Measurements from ENCODE around the gene PLXNA1. TPM values are rescaled to one million over a fixed set of nuclear protein-coding genes. Genes with fewer than 3 reads are reported as not detected.
A peak's percentile ranks its signal among the peaks of the same experiment; 100 is the strongest.

The PLXNA1 gene
- total and polyA plus RNA-seq, 5 donors from 2014 or later = 0.25 to 12.6 (median 0.36) TPM

DNA sequence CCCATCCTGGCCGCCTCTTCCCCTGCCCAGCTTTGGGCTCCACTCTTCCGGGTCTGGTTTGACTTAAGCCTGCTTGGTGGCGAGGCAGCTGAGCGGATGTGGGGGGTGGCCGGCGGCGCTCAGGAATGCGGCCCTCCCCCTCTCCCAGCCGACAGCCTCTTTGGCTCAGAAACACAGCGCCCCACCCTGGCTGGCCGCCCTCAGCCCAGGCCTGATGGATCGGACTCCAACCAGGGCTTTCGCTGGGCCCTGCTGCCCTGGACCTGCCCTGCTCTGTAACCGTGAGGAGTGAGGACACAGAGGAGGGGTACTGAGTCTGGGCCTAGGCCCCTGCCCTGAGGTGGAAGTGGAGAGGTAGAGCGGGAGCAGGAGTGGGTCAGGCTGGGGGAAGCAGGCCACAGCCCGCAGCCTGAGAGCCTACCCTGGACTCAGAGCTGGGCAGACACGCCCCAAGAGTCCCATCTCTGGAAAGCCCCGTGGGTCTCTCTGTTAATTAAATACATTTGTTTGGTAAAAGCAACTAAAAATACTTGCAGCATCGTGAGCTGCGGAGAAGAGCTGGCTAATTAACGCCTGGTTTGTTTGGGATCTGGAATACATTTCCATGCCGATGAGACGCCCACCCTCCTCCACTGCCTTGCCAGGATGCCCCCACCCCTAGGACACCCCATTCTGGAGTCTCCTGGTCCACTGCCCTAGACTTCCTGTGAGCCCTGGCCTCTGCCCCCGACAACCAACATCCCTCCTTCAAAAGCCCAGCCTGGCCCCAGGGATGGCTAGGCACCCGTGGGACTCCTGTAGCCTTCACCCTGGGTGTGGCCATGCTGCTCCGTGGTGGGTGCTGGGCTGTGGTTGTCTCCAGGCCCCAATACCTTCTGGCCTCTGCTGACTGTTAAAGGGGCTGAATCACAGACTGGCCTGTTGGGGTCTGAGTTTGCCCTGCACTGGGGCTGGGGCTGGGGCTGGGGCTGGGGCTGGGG is 19.6 kb downstream of the PLXNA1 start:
- H3K27me3 ChIP-seq (ENCODE audit: control insufficient read depth, insufficient read depth, low read length) = no peaks in the 10 kb centered on the region
- no peak overlapping the region for H3K4me3 ChIP-seq (ENCODE audit: low read depth, low read length)
- no peaks in the 10 kb centered on the region for H3K36me3 Mint-ChIP-seq
- H3K27ac Mint-ChIP-seq = peak overlapping the region in 1 of 3 donors; percentile 55
- H3K27ac ChIP-seq (ENCODE audit: insufficient read depth, low read length, poor library complexity, severe bottlenecking) = no peak overlapping the region
- no peaks in the 10 kb centered on the region for H3K4me1 ChIP-seq (ENCODE audit: control insufficient read depth, insufficient read depth, low read length, poor library complexity, severe bottlenecking)
- no peaks in the 10 kb centered on the region for H3K36me3 ChIP-seq (ENCODE audit: control insufficient read depth, insufficient read depth, low read length)
- no peak overlapping the region for H3K4me3 Mint-ChIP-seq
- H3K27me3 Mint-ChIP-seq = no peaks in the 10 kb centered on the region
- peak in 1 of 3 donors; percentile 9 for DNase-seq
- no peaks in the 10 kb centered on the region for H3K4me1 Mint-ChIP-seq
- no peaks in the 10 kb centered on the region for H3K9me3 ChIP-seq (ENCODE audit: control insufficient read depth in 2 of 2, low read length in 2 of 2)
- H3K9me3 Mint-ChIP-seq = no peaks in the 10 kb centered on the region
- no peak for ATAC-seq (ENCODE audit: low read depth in 2 of 2)

GRCh38 chr3:127003175-127003555 is 20.2 kb downstream of the PLXNA1 start:
- DNase-seq (no peak), ATAC-seq (ENCODE audit: low read depth in 2 of 2) (no peak)
- Histone ChIP-seq H3K9me3 (ENCODE audit: control insufficient read depth in 2 of 2, low read length in 2 of 2) (no peaks in the 10 kb centered on the region), H3K4me3 (ENCODE audit: low read depth, low read length) (no peak overlapping the region), H3K36me3 (ENCODE audit: control insufficient read depth, insufficient read depth, low read length) (no peaks in the 10 kb centered on the region), H3K27me3 (ENCODE audit: control insufficient read depth, insufficient read depth, low read length) (no peaks in the 10 kb centered on the region), H3K4me1 (ENCODE audit: control insufficient read depth, insufficient read depth, low read length, poor library complexity, severe bottlenecking) (no peaks in the 10 kb centered on the region), H3K27ac (ENCODE audit: insufficient read depth, low read length, poor library complexity, severe bottlenecking) (no peak overlapping the region)
- no peaks in the 10 kb centered on the region for H3K4me1 Mint-ChIP-seq
- H3K27me3 Mint-ChIP-seq = no peaks in the 10 kb centered on the region
- no peak overlapping the region for H3K27ac Mint-ChIP-seq
- H3K4me3 Mint-ChIP-seq = no peak overlapping the region
- H3K36me3 Mint-ChIP-seq = no peaks in the 10 kb centered on the region
- no peaks in the 10 kb centered on the region for H3K9me3 Mint-ChIP-seq

- H3K9me3 Mint-ChIP-seq = no peaks in the 10 kb centered on the region
- no peaks in the 10 kb centered on the region for H3K9me3 ChIP-seq (ENCODE audit: control insufficient read depth in 2 of 2, low read length in 2 of 2)
- ATAC-seq (ENCODE audit: low read depth in 2 of 2) (no peak), DNase-seq (no peak)
- no peaks in the 10 kb centered on the region for H3K4me1 Mint-ChIP-seq
- no peaks in the 10 kb centered on the region for H3K4me1 ChIP-seq (ENCODE audit: control insufficient read depth, insufficient read depth, low read length, poor library complexity, severe bottlenecking)
- no peak overlapping the region for H3K4me3 ChIP-seq (ENCODE audit: low read depth, low read length)
- no peak overlapping the region for H3K27ac ChIP-seq (ENCODE audit: insufficient read depth, low read length, poor library complexity, severe bottlenecking)
- no peaks in the 10 kb centered on the region for H3K36me3 ChIP-seq (ENCODE audit: control insufficient read depth, insufficient read depth, low read length)
- H3K36me3 Mint-ChIP-seq = no peaks in the 10 kb centered on the region
- H3K27me3 ChIP-seq (ENCODE audit: control insufficient read depth, insufficient read depth, low read length) = no peaks in the 10 kb centered on the region
- no peak overlapping the region for H3K27ac Mint-ChIP-seq
- no peaks in the 10 kb centered on the region for H3K27me3 Mint-ChIP-seq
- H3K4me3 Mint-ChIP-seq = no peak overlapping the region
Measured at GRCh38 chr3:127003601-127004280, 20.8 kb downstream of the PLXNA1 start.

DNA sequence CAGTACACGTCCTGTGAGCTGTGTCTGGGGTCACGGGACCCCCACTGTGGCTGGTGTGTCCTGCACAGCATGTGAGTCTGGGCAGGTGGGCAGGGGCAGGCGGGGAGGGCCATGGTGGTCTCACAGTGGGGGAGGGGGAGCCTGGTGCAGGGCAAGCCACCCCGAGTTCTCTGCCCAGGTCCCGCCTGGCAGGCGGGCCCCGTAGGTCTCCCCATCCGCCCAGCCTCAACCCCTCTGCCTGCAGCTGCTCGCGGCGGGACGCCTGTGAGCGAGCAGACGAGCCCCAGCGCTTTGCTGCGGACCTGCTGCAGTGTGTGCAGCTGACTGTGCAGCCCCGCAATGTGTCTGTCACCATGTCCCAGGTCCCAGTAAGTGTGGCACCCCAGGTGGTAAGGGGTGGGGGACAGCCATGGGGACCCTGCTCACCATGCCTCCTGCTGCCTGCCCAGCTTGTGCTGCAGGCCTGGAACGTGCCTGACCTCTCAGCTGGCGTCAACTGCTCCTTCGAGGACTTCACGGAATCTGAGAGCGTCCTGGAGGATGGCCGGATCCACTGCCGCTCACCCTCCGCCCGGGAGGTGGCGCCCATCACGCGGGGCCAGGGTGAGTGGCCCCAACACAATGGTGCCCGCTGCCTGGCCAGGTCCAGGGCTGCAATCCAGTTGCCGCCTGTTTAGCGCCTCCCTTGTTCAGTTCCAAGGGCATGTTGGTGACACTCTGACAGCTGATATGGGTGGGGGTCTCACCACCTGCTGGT is 21.9 kb downstream of the PLXNA1 start:
- Histone ChIP-seq H3K27ac (ENCODE audit: insufficient read depth, low read length, poor library complexity, severe bottlenecking) (no peak overlapping the region), H3K36me3 (ENCODE audit: control insufficient read depth, insufficient read depth, low read length) (no peaks in the 10 kb centered on the region), H3K4me1 (ENCODE audit: control insufficient read depth, insufficient read depth, low read length, poor library complexity, severe bottlenecking) (no peaks in the 10 kb centered on the region), H3K27me3 (ENCODE audit: control insufficient read depth, insufficient read depth, low read length) (no peaks in the 10 kb centered on the region), H3K4me3 (ENCODE audit: low read depth, low read length) (no peak overlapping the region), H3K9me3 (ENCODE audit: control insufficient read depth in 2 of 2, low read length in 2 of 2) (no peaks in the 10 kb centered on the region)
- no peaks in the 10 kb centered on the region for H3K4me1 Mint-ChIP-seq
- no peak overlapping the region for H3K27ac Mint-ChIP-seq
- ATAC-seq (ENCODE audit: low read depth in 2 of 2) (no peak), DNase-seq (no peak)
- no peaks in the 10 kb centered on the region for H3K9me3 Mint-ChIP-seq
- no peak overlapping the region for H3K4me3 Mint-ChIP-seq
- no peaks in the 10 kb centered on the region for H3K27me3 Mint-ChIP-seq
- no peaks in the 10 kb centered on the region for H3K36me3 Mint-ChIP-seq

GRCh38 chr3:127005864-127006500 is 23.1 kb downstream of the PLXNA1 start:
- H3K9me3 Mint-ChIP-seq = no peaks in the 10 kb centered on the region
- no peak overlapping the region for H3K4me3 Mint-ChIP-seq
- H3K9me3 ChIP-seq (ENCODE audit: control insufficient read depth in 2 of 2, low read length in 2 of 2) = no peaks in the 10 kb centered on the region
- no peak overlapping the region for H3K27ac Mint-ChIP-seq
- H3K27ac ChIP-seq (ENCODE audit: insufficient read depth, low read length, poor library complexity, severe bottlenecking) = no peak overlapping the region
- no peaks in the 10 kb centered on the region for H3K4me1 Mint-ChIP-seq
- no peaks in the 10 kb centered on the region for H3K36me3 ChIP-seq (ENCODE audit: control insufficient read depth, insufficient read depth, low read length)
- no peaks in the 10 kb centered on the region for H3K27me3 ChIP-seq (ENCODE audit: control insufficient read depth, insufficient read depth, low read length)
- ATAC-seq (ENCODE audit: low read depth in 2 of 2) (no peak), DNase-seq (no peak)
- H3K4me3 ChIP-seq (ENCODE audit: low read depth, low read length) = no peak overlapping the region
- H3K4me1 ChIP-seq (ENCODE audit: control insufficient read depth, insufficient read depth, low read length, poor library complexity, severe bottlenecking) = no peaks in the 10 kb centered on the region
- no peaks in the 10 kb centered on the region for H3K36me3 Mint-ChIP-seq
- no peaks in the 10 kb centered on the region for H3K27me3 Mint-ChIP-seq

GRCh38 chr3:127006781-127007436 is 24.0 kb downstream of the PLXNA1 start:
- Histone ChIP-seq H3K27me3 (ENCODE audit: control insufficient read depth, insufficient read depth, low read length) (no peaks in the 10 kb centered on the region), H3K27ac (ENCODE audit: insufficient read depth, low read length, poor library complexity, severe bottlenecking) (no peak overlapping the region), H3K36me3 (ENCODE audit: control insufficient read depth, insufficient read depth, low read length) (no peaks in the 10 kb centered on the region), H3K9me3 (ENCODE audit: control insufficient read depth in 2 of 2, low read length in 2 of 2) (no peaks in the 10 kb centered on the region), H3K4me1 (ENCODE audit: control insufficient read depth, insufficient read depth, low read length, poor library complexity, severe bottlenecking) (no peaks in the 10 kb centered on the region), H3K4me3 (ENCODE audit: low read depth, low read length) (no peak overlapping the region)
- Mint-ChIP-seq H3K27ac (peak overlapping the region in 1 of 3 donors; percentile 20), H3K4me3 (no peak overlapping the region), H3K36me3 (no peaks in the 10 kb centered on the region), H3K4me1 (no peaks in the 10 kb centered on the region), H3K27me3 (no peaks in the 10 kb centered on the region), H3K9me3 (no peaks in the 10 kb centered on the region)
- DNase-seq (no peak), ATAC-seq (ENCODE audit: low read depth in 2 of 2) (no peak)

GRCh38 chr3:127008236-127008635 is 25.3 kb downstream of the PLXNA1 start:
- Histone ChIP-seq H3K27me3 (ENCODE audit: control insufficient read depth, insufficient read depth, low read length) (no peaks in the 10 kb centered on the region), H3K4me3 (ENCODE audit: low read depth, low read length) (no peak overlapping the region), H3K36me3 (ENCODE audit: control insufficient read depth, insufficient read depth, low read length) (no peaks in the 10 kb centered on the region), H3K9me3 (ENCODE audit: control insufficient read depth in 2 of 2, low read length in 2 of 2) (no peaks in the 10 kb centered on the region), H3K27ac (ENCODE audit: insufficient read depth, low read length, poor library complexity, severe bottlenecking) (no peak overlapping the region), H3K4me1 (ENCODE audit: control insufficient read depth, insufficient read depth, low read length, poor library complexity, severe bottlenecking) (no peaks in the 10 kb centered on the region)
- DNase-seq (no peak), ATAC-seq (ENCODE audit: low read depth in 2 of 2) (no peak)
- Mint-ChIP-seq H3K36me3 (no peaks in the 10 kb centered on the region), H3K4me3 (no peak overlapping the region), H3K4me1 (no peaks in the 10 kb centered on the region), H3K27me3 (no peaks in the 10 kb centered on the region), H3K27ac (no peak overlapping the region), H3K9me3 (no peaks in the 10 kb centered on the region)
